ENCODE results near the gene ASCL4.

ASCL4 gene

DNA sequence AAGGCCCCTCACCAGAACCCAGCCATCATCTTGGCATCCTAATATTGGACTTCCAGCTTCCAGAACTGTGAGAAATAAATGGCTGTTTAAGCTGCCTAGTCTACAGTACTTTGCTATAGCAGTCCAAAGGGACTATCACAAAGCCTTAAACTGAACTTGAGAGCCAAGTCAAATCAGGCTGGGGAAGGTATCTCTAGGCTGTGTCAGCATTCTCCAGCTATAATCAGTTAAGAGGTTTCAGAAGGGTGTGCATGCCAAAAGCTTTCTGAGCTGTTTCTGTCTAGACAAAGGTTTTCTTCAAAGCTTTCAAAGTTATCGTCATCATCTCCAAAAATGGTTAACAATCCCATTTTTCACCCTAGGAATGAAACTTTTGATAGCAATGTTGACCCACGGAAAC is 7.6 kb downstream of the ASCL4 start:
- Histone ChIP-seq H3K36me3 (ENCODE audit: control insufficient read depth in 1 of 2, insufficient read depth in 2 of 2, low read depth in 1 of 2, low read length in 2 of 2) (no peaks in the 10 kb centered on the region), H3K27ac (ENCODE audit: low read length, poor library complexity, severe bottlenecking) (no peak overlapping the region), H3K79me1 (replicated peaks; ENCODE audit: low read length, poor library complexity, severe bottlenecking) (no peaks in the 10 kb centered on the region), H3K4me3 (ENCODE audit: insufficient read depth in 1 of 2, low read depth in 1 of 2, low read length in 2 of 2) (no peak overlapping the region), H2AFZ (ENCODE audit: low read depth, low read length) (no peak overlapping the region), H3K14ac (ENCODE audit: low read length in 2 of 2) (no peak overlapping the region), H2BK15ac (ENCODE audit: low read depth, poor library complexity, severe bottlenecking) (no peak overlapping the region), H3K4me2 (ENCODE audit: low read length, poor library complexity, severe bottlenecking) (no peak overlapping the region), H2BK12ac (ENCODE audit: low read length in 2 of 2) (no peak overlapping the region), H2BK120ac (ENCODE audit: low read depth, low read length) (no peak overlapping the region), H3K23ac (ENCODE audit: low read length in 2 of 2) (no peak overlapping the region), H4K8ac (ENCODE audit: low read length) (no peak overlapping the region), H3K27me3 (ENCODE audit: control insufficient read depth in 1 of 2, insufficient read depth in 1 of 2, low read length in 2 of 2) (peaks cover 8 to 24% of the 10 kb centered on the region in 2 experiments), H3K9ac (ENCODE audit: low read length) (no peak overlapping the region), H2AK5ac (ENCODE audit: low read length, severe bottlenecking) (no peak overlapping the region), H4K91ac (ENCODE audit: low read length) (no peak overlapping the region), H3K4me1 (ENCODE audit: control insufficient read depth, insufficient read depth, low read depth, low read length) (no peaks in the 10 kb centered on the region), H3K18ac (ENCODE audit: low read depth in 1 of 2, low read length in 2 of 2) (no peak overlapping the region), H3K9me3 (ENCODE audit: control insufficient read depth, low read length) (no peaks in the 10 kb centered on the region), H2BK5ac (ENCODE audit: low read depth, low read length, poor library complexity, severe bottlenecking) (no peak overlapping the region), H3K4ac (ENCODE audit: low read depth in 1 of 2, low read length in 2 of 2) (no peak overlapping the region)
- DNase-seq = no peak
- 58% methylated on average over 2 of the region's 2 CpGs for WGBS

DNA sequence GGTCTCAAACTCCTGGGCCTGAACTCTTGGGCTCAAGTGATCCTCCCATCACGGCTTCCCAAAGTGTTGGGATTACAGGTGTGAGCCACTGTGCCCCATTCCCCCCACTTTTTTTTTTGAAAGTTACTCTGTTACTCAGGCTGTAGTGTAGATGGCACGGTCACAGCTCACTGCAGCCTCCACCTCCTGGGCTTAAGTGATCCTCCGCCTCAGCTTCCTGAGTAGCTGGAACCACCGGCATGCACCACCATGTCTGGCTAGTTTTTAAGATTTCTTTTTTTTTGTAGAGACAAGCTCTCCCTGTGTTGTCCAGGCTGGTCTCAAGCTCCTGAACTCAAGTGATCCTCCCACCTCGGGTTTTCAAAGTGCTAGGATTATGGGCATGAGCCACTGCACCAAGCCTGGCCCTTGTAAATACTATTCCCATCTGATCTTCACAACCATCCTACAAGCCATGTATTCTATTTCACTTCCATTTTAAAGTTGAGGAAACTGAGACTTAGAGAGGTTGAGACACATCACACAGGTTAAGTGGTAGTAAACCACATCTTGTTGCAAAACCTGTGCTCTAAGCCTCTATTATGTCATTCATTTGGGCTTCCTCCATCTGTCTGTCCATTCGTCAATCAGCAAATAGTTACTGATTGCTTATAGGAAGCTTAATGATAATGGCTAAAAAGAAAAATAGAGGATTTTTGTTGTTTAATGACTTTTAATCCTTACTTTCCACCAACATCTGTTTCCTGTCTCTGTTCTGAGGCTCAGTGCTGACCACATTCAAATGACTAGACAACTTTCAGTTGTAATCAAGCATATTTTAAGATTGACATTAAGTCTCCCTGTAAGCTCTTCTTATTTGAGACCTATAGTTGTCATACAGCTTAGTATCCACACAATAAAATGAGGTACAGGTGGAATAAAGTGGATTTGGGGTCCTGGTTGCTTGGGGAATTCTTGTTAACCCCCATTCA is 9.2 kb downstream of the ASCL4 start:
- Histone ChIP-seq H2AK5ac (ENCODE audit: low read length, severe bottlenecking) (no peak overlapping the region), H3K27me3 (ENCODE audit: control insufficient read depth in 1 of 2, insufficient read depth in 1 of 2, low read length in 2 of 2) (peaks cover 0 to 15% of the 10 kb centered on the region in 2 experiments), H2AFZ (ENCODE audit: low read depth, low read length) (no peak overlapping the region), H3K18ac (ENCODE audit: low read depth in 1 of 2, low read length in 2 of 2) (no peak overlapping the region), H3K4me2 (ENCODE audit: low read length, poor library complexity, severe bottlenecking) (no peak overlapping the region), H3K79me1 (replicated peaks; ENCODE audit: low read length, poor library complexity, severe bottlenecking) (no peaks in the 10 kb centered on the region), H3K23ac (ENCODE audit: low read length in 2 of 2) (no peak overlapping the region), H2BK15ac (ENCODE audit: low read depth, poor library complexity, severe bottlenecking) (no peak overlapping the region), H3K9ac (ENCODE audit: low read length) (no peak overlapping the region), H2BK12ac (ENCODE audit: low read length in 2 of 2) (no peak overlapping the region), H2BK120ac (ENCODE audit: low read depth, low read length) (no peak overlapping the region), H4K91ac (ENCODE audit: low read length) (no peak overlapping the region), H3K9me3 (ENCODE audit: control insufficient read depth, low read length) (no peaks in the 10 kb centered on the region), H3K36me3 (ENCODE audit: control insufficient read depth in 1 of 2, insufficient read depth in 2 of 2, low read depth in 1 of 2, low read length in 2 of 2) (no peaks in the 10 kb centered on the region), H3K4me1 (ENCODE audit: control insufficient read depth, insufficient read depth, low read depth, low read length) (no peaks in the 10 kb centered on the region), H3K4ac (ENCODE audit: low read depth in 1 of 2, low read length in 2 of 2) (no peak overlapping the region), H3K27ac (ENCODE audit: low read length, poor library complexity, severe bottlenecking) (no peak overlapping the region), H3K4me3 (ENCODE audit: insufficient read depth in 1 of 2, low read depth in 1 of 2, low read length in 2 of 2) (no peak overlapping the region), H4K8ac (ENCODE audit: low read length) (no peak overlapping the region), H2BK5ac (ENCODE audit: low read depth, low read length, poor library complexity, severe bottlenecking) (no peak overlapping the region), H3K14ac (ENCODE audit: low read length in 2 of 2) (no peak overlapping the region)
- DNase-seq = no peak
- WGBS = 59% methylated on average over 6 of the region's 6 CpGs

DNA sequence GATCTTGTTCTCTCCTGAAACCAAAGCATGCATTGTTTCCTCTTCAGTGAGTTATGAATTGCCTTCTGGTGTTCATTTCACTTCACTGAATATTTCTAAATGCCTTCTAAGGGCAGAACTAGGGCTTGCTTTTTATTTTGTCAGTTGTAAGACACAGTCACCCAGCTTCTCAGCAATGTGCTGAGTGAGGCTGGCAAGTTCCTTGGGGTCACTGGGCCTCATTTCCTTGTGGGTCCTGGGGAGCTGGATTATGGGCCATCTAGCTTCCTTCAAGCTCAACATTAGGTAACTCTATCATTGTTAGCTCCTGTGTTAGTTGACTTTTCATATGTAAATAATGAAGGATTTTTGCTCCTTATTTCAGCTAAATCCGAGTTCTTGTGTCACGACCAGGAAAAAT is 13.8 kb downstream of the ASCL4 start:
- Histone ChIP-seq H3K4me1 (ENCODE audit: control insufficient read depth, insufficient read depth, low read depth, low read length) (no peaks in the 10 kb centered on the region), H4K8ac (ENCODE audit: low read length) (no peak overlapping the region), H3K18ac (ENCODE audit: low read depth in 1 of 2, low read length in 2 of 2) (no peak overlapping the region), H3K4ac (ENCODE audit: low read depth in 1 of 2, low read length in 2 of 2) (no peak overlapping the region), H3K9me3 (ENCODE audit: control insufficient read depth, low read length) (no peaks in the 10 kb centered on the region), H3K27ac (ENCODE audit: low read length, poor library complexity, severe bottlenecking) (no peak overlapping the region), H3K36me3 (ENCODE audit: control insufficient read depth in 1 of 2, insufficient read depth in 2 of 2, low read depth in 1 of 2, low read length in 2 of 2) (no peaks in the 10 kb centered on the region), H2AK5ac (ENCODE audit: low read length, severe bottlenecking) (no peak overlapping the region), H2BK5ac (ENCODE audit: low read depth, low read length, poor library complexity, severe bottlenecking) (no peak overlapping the region), H2BK12ac (ENCODE audit: low read length in 2 of 2) (no peak overlapping the region), H4K91ac (ENCODE audit: low read length) (no peak overlapping the region), H3K4me3 (ENCODE audit: insufficient read depth in 1 of 2, low read depth in 1 of 2, low read length in 2 of 2) (no peak overlapping the region), H2BK15ac (ENCODE audit: low read depth, poor library complexity, severe bottlenecking) (no peak overlapping the region), H3K14ac (ENCODE audit: low read length in 2 of 2) (no peak overlapping the region), H2AFZ (ENCODE audit: low read depth, low read length) (no peak overlapping the region), H3K79me1 (replicated peaks; ENCODE audit: low read length, poor library complexity, severe bottlenecking) (no peaks in the 10 kb centered on the region), H3K9ac (ENCODE audit: low read length) (no peak overlapping the region), H2BK120ac (ENCODE audit: low read depth, low read length) (no peak overlapping the region), H3K23ac (ENCODE audit: low read length in 2 of 2) (no peak overlapping the region), H3K4me2 (ENCODE audit: low read length, poor library complexity, severe bottlenecking) (no peak overlapping the region), H3K27me3 (ENCODE audit: control insufficient read depth in 1 of 2, insufficient read depth in 1 of 2, low read length in 2 of 2) (peaks cover 0 to 4% of the 10 kb centered on the region in 2 experiments)
- no peak for DNase-seq
- 73% methylated on average over 2 of the region's 2 CpGs for WGBS

DNA sequence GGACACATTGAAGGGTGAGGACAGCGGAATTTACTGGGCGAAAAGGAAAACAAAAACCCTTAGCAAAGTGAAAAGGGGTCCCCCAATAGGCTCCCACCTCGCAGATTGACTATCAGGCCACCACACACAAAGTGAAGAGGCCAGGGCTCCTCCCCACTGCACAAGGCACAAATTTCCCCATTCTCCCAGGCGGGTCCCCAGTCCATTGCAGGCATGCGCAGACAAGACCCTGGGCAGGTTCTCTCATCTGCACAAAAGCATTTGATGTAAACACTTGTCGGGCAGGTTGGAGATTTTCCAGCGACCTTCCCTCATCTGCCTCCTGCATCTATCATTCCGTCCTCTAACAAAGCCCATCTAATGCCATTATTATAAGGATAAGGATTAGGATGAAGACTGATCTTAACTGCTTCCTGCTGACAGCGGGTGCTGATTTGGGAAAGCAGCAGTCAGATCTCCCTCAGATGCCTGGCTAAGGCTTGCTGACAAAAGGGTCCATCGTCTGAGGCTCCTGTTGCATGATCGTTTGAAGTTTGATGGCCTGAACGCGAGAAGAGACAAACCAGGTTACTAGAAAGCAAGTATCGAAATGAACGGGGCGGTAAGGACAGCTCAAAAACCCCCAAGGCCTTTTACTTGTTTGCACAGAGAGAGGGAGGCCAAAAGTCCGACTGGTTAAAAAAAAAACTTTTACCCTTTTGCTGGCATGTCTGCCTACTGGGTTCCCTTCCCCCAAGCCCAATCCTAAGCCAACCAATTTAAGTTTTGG is 14.4 kb downstream of the ASCL4 start:
- H3K4me3 ChIP-seq (ENCODE audit: insufficient read depth in 1 of 2, low read depth in 1 of 2, low read length in 2 of 2) = no peak overlapping the region
- H3K18ac ChIP-seq (ENCODE audit: low read depth in 1 of 2, low read length in 2 of 2) = no peak overlapping the region
- no peaks in the 10 kb centered on the region for H3K4me1 ChIP-seq (ENCODE audit: control insufficient read depth, insufficient read depth, low read depth, low read length)
- H4K91ac ChIP-seq (ENCODE audit: low read length) = no peak overlapping the region
- H3K4me2 ChIP-seq (ENCODE audit: low read length, poor library complexity, severe bottlenecking) = no peak overlapping the region
- H2BK5ac ChIP-seq (ENCODE audit: low read depth, low read length, poor library complexity, severe bottlenecking) = no peak overlapping the region
- H3K9me3 ChIP-seq (ENCODE audit: control insufficient read depth, low read length) = no peaks in the 10 kb centered on the region
- H3K27me3 ChIP-seq (ENCODE audit: control insufficient read depth in 1 of 2, insufficient read depth in 1 of 2, low read length in 2 of 2) = peaks cover 0 to 4% of the 10 kb centered on the region in 2 experiments
- no peak overlapping the region for H3K9ac ChIP-seq (ENCODE audit: low read length)
- no peaks in the 10 kb centered on the region for H3K79me1 ChIP-seq (replicated peaks; ENCODE audit: low read length, poor library complexity, severe bottlenecking)
- no peak for DNase-seq
- 75% methylated on average over 16 of the region's 17 CpGs for WGBS
- no peak overlapping the region for H3K4ac ChIP-seq (ENCODE audit: low read depth in 1 of 2, low read length in 2 of 2)
- H4K8ac ChIP-seq (ENCODE audit: low read length) = no peak overlapping the region
- no peaks in the 10 kb centered on the region for H3K36me3 ChIP-seq (ENCODE audit: control insufficient read depth in 1 of 2, insufficient read depth in 2 of 2, low read depth in 1 of 2, low read length in 2 of 2)
- no peak overlapping the region for H2AK5ac ChIP-seq (ENCODE audit: low read length, severe bottlenecking)
- H3K27ac ChIP-seq (ENCODE audit: low read length, poor library complexity, severe bottlenecking) = no peak overlapping the region
- no peak overlapping the region for H2BK120ac ChIP-seq (ENCODE audit: low read depth, low read length)
- H2BK15ac ChIP-seq (ENCODE audit: low read depth, poor library complexity, severe bottlenecking) = no peak overlapping the region
- no peak overlapping the region for H2AFZ ChIP-seq (ENCODE audit: low read depth, low read length)
- no peak overlapping the region for H2BK12ac ChIP-seq (ENCODE audit: low read length in 2 of 2)
- H3K23ac ChIP-seq (ENCODE audit: low read length in 2 of 2) = no peak overlapping the region
- no peak overlapping the region for H3K14ac ChIP-seq (ENCODE audit: low read length in 2 of 2)

All from mesenchymal stem cell (in vitro differentiated cells and primary cell).